ENCODE results near the gene SH2D5. TPM values are rescaled to one million over a fixed set of nuclear protein-coding genes. Genes with fewer than 3 reads are reported as not detected.

The SH2D5 gene
- 5.1 and 7.7 TPM in 2 replicates for total RNA-seq (ENCODE audit: low replicate concordance)

DNA sequence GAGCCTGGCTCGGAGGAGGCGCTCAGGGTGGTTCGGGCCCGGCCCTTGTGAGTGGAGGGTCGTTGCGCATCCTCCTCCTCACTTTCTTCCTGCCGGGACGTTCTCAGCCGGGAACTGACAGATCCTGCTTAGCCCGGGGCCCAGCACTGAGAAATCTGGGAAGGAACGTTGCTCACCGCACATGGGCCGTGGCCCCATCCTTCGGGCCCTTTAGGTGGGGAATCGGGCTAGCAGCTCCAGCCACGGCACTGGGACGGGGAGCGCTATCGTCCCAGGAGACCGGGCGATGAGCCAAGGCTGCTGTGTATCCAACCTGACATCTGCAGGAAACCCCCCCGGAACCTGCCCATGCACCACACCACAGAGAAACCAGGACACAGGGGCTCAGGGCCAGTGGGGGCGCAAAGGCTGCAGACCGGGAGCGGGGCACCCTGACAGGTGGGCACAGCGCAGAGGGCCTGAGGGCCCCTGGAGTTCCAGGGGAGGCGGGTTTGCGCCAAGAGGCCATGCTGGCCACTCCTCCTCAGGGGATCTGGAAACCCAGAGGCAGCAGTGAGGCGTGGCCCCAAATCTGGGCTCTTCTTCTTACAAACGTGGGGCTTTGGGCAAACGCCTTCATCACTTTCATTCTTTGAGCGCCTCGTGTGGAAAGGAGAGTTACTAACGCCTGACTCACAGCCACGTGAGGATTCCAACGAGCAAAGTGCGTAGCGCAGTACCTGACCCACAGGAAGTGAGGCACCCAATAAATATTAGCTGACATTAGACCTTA, at the start of gene SH2D5:
Gene SH2D5 (minus strand): TSS at position 116 of the 772 bp plus-strand sequence. CDS start 4,659 bp downstream, outside the sequence.
- H3K4me3 Mint-ChIP-seq = peak within 1 kb of the TSS; percentile 89
- Histone ChIP-seq H3K4me2 (peak within 1 kb of the TSS; percentile 88), H3K27ac (no peak within 1 kb of the TSS), H3K9ac (no peak within 1 kb of the TSS), H3F3A (ENCODE audit: low read depth) (peaks cover 33% of the 10 kb centered on the region), H3K27me3 (peaks cover 58% of the 10 kb centered on the region), H2AFZ (replicated peaks) (peak within 1 kb of the TSS; percentile 81), H3K79me2 (ENCODE audit: low read depth) (no peaks in the 10 kb centered on the region), H4K20me1 (ENCODE audit: low read depth) (peaks cover 32% of the 10 kb centered on the region), H3K4me3 (peak within 1 kb of the TSS; percentile 56), H3K36me3 (no peaks in the 10 kb centered on the region), H3K9me3 (ENCODE audit: low read depth) (no peaks in the 10 kb centered on the region), H3K4me1 (peaks cover 36% of the 10 kb centered on the region)
- no peaks in the 10 kb centered on the region for H3K9me3 Mint-ChIP-seq
- peak; percentile 87 for DNase-seq (ENCODE audit: low spot score)
- TF ChIP-seq EZH2phosphoT487 (IDR thresholded peaks at IDR 0.05) (no peak), EZH2 (IDR thresholded peaks at IDR 0.05) (no peak), CTCF (IDR thresholded peaks at IDR 0.05) (peak; percentile 44)
- H3K27ac Mint-ChIP-seq = no peak within 1 kb of the TSS
- H3K4me1 Mint-ChIP-seq = peaks cover 17% of the 10 kb centered on the region
- peaks cover 3% of the 10 kb centered on the region for H3K36me3 Mint-ChIP-seq
- peaks cover 26% of the 10 kb centered on the region for H3K27me3 Mint-ChIP-seq (ENCODE audit: insufficient read depth, low read depth)

GRCh38 chr1:20775700-20776099, 43.2 kb upstream of the SH2D5 start:
- Mint-ChIP-seq H3K27me3 (ENCODE audit: insufficient read depth, low read depth) (no peaks in the 10 kb centered on the region), H3K4me3 (no peak overlapping the region), H3K4me1 (no peaks in the 10 kb centered on the region), H3K36me3 (peaks cover 35% of the 10 kb centered on the region), H3K27ac (no peak overlapping the region), H3K9me3 (no peaks in the 10 kb centered on the region)
- no peak overlapping the region for H3K4me2 ChIP-seq
- no peak overlapping the region for H3K9ac ChIP-seq
- H2AFZ ChIP-seq (replicated peaks) = no peak overlapping the region
- no peaks in the 10 kb centered on the region for H3K27me3 ChIP-seq
- H3K4me1 ChIP-seq = peaks cover 6% of the 10 kb centered on the region
- peaks cover 24% of the 10 kb centered on the region for H3F3A ChIP-seq (ENCODE audit: low read depth)
- H3K4me3 ChIP-seq = no peak overlapping the region
- H3K79me2 ChIP-seq (ENCODE audit: low read depth) = peaks cover 88% of the 10 kb centered on the region
- no peak overlapping the region for H3K27ac ChIP-seq
- TF ChIP-seq EZH2 (IDR thresholded peaks at IDR 0.05) (no peak), CTCF (IDR thresholded peaks at IDR 0.05) (no peak), EZH2phosphoT487 (IDR thresholded peaks at IDR 0.05) (no peak)
- no peaks in the 10 kb centered on the region for H3K9me3 ChIP-seq (ENCODE audit: low read depth)
- peaks cover 69% of the 10 kb centered on the region for H3K36me3 ChIP-seq
- H4K20me1 ChIP-seq (ENCODE audit: low read depth) = peaks cover 75% of the 10 kb centered on the region
- DNase-seq (ENCODE audit: low spot score) = no peak

DNA sequence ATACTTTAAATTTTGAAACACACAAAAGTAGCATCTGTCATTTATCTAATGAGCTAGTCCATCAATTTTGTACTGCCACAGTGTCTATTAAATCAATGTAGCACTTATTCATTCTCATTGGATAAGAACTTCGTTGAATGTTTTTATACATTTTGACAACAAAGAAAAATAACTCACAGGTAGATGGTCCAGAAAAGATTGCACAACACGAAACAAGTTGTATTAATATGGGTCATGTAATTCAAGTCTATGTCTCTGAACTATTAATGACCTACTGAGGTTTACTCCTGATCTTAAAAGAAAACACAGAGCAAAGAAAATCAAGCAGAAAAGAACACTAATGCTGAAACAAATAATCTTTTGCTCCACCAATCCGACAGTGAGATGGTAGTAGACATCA, 39.3 kb upstream of the SH2D5 start:
- Histone ChIP-seq H3K79me2 (ENCODE audit: low read depth) (peaks cover 48% of the 10 kb centered on the region), H3K4me3 (no peak overlapping the region), H3K9me3 (ENCODE audit: low read depth) (no peaks in the 10 kb centered on the region), H3F3A (ENCODE audit: low read depth) (peaks cover 22% of the 10 kb centered on the region), H3K27ac (no peak overlapping the region), H3K27me3 (no peaks in the 10 kb centered on the region), H3K36me3 (peaks cover 73% of the 10 kb centered on the region), H2AFZ (replicated peaks) (no peak overlapping the region), H3K4me2 (no peak overlapping the region), H3K9ac (no peak overlapping the region), H3K4me1 (no peaks in the 10 kb centered on the region), H4K20me1 (ENCODE audit: low read depth) (peaks cover 43% of the 10 kb centered on the region)
- DNase-seq (ENCODE audit: low spot score) = no peak
- Mint-ChIP-seq H3K36me3 (peaks cover 33% of the 10 kb centered on the region), H3K4me3 (no peak overlapping the region), H3K9me3 (no peaks in the 10 kb centered on the region), H3K27me3 (ENCODE audit: insufficient read depth, low read depth) (no peaks in the 10 kb centered on the region), H3K4me1 (no peaks in the 10 kb centered on the region), H3K27ac (no peak overlapping the region)
- TF ChIP-seq EZH2 (IDR thresholded peaks at IDR 0.05) (no peak), CTCF (IDR thresholded peaks at IDR 0.05) (no peak), EZH2phosphoT487 (IDR thresholded peaks at IDR 0.05) (no peak)
